Liver (tissue), 9 donors: ENCODE results near the gene SLC31A1. TPM values are rescaled to one million over a fixed set of nuclear protein-coding genes. Genes with fewer than 3 reads are reported as not detected.

Experiments used
- DNase-seq: peaks from one replicate; pipeline ENCODE4 v3.0.0-alpha.2; 2017; ENCODE audit warnings: low spot score
- H3K27ac ChIP-seq, 2 donors: one replicate each; pipeline ENCODE4 v1.7.0; 2013; ENCODE audit warnings: inconsistent platforms in 2 of 2, low read length in 2 of 2, control low read depth in 1 of 2, low read depth in 1 of 2, mild to moderate bottlenecking in 1 of 2
- H3K27me3 ChIP-seq, 4 donors: one replicate each; pipeline versions ENCODE4 v1.6.1 to v1.7.0; 2013; ENCODE audit warnings: low read length in 3 of 4, inconsistent platforms in 1 of 4, mild to moderate bottlenecking in 1 of 4, moderate library complexity in 1 of 4; ENCODE audit not compliant: control insufficient read depth in 4 of 4, insufficient read depth in 4 of 4
- H3K36me3 ChIP-seq, 4 donors: one replicate each; pipeline versions ENCODE4 v1.6.1 to v1.7.0; 2013; ENCODE audit warnings: low read length in 3 of 4, mild to moderate bottlenecking in 3 of 4, low read depth in 1 of 4, moderate library complexity in 1 of 4; ENCODE audit not compliant: control insufficient read depth in 4 of 4, insufficient read depth in 3 of 4
- H3K4me1 ChIP-seq, 4 donors: one replicate each; pipeline versions ENCODE4 v1.6.1 to v1.7.0; 2013; ENCODE audit warnings: low read length in 3 of 4, mild to moderate bottlenecking in 3 of 4, moderate library complexity in 1 of 4; ENCODE audit not compliant: control insufficient read depth in 4 of 4, insufficient read depth in 4 of 4
- H3K4me3 ChIP-seq, 3 donors: one replicate each; pipeline versions ENCODE4 v1.6.1 to v1.7.0; 2013; ENCODE audit warnings: low read length in 3 of 3, control low read depth in 1 of 3, low read depth in 1 of 3, mild to moderate bottlenecking in 1 of 3
- H3K9ac ChIP-seq, 2 donors: one replicate each; pipeline ENCODE4 v1.7.0; 2013; ENCODE audit warnings: low read length in 2 of 2, mild to moderate bottlenecking in 2 of 2, moderate library complexity in 2 of 2, control low read depth in 1 of 2, low read depth in 1 of 2
- H3K9me3 ChIP-seq, 4 donors: one replicate each; pipeline versions ENCODE4 v1.6.1 to v1.7.0; 2013; ENCODE audit warnings: low read length in 3 of 4; ENCODE audit not compliant: control insufficient read depth in 4 of 4
- ATF3 ChIP-seq: IDR thresholded peaks from 2 replicates; pipeline ENCODE4 v1.6.1; 2016; ENCODE audit warnings: antibody characterized with exemption
- FOXA1 ChIP-seq: IDR thresholded peaks from 2 replicates; pipeline ENCODE4 v1.6.1; 2016; ENCODE audit warnings: antibody characterized with exemption
- GABPA ChIP-seq, 2 donors: IDR thresholded peaks in 1 of 2; conservative IDR thresholded peaks in 1 of 2; 2 replicates each; pipeline ENCODE4 v1.6.1; 2016; ENCODE audit warnings: antibody characterized with exemption in 2 of 2, mild to moderate bottlenecking in 1 of 2, moderate library complexity in 1 of 2
- HNF4G ChIP-seq: IDR thresholded peaks from 2 replicates; pipeline ENCODE4 v1.6.1; 2016; ENCODE audit warnings: antibody characterized with exemption
- JUND ChIP-seq, 2 donors: IDR thresholded peaks; 2 replicates each; pipeline ENCODE4 v1.6.1; 2016; ENCODE audit warnings: antibody characterized with exemption in 2 of 2
- MAX ChIP-seq: IDR thresholded peaks from 2 replicates; pipeline ENCODE4 v1.6.1; 2016; ENCODE audit warnings: antibody characterized with exemption
- RAD21 ChIP-seq, 2 donors: IDR thresholded peaks; 2 replicates each; pipeline ENCODE4 v1.6.1; 2016; ENCODE audit warnings: antibody characterized with exemption in 2 of 2, mild to moderate bottlenecking in 2 of 2
- REST ChIP-seq: IDR thresholded peaks from 2 replicates; pipeline ENCODE4 v1.6.1; 2016; ENCODE audit warnings: antibody characterized with exemption, mild to moderate bottlenecking
- RXRA ChIP-seq, 2 donors: IDR thresholded peaks; 2 replicates each; pipeline ENCODE4 v1.6.1; 2017 to 2018; ENCODE audit warnings: antibody characterized with exemption in 2 of 2, mild to moderate bottlenecking in 1 of 2
- TAF1 ChIP-seq: conservative IDR thresholded peaks from 2 replicates; pipeline ENCODE4 v1.6.1; 2016; ENCODE audit warnings: antibody characterized with exemption, mild to moderate bottlenecking
- WGBS: extraction: QIAGEN DNeasy Blood & Tissue Kit; methylation state at CpG from one replicate; pipeline ENCODE4 v1.1.7; 2013; 5-methylcytosine and 5-hydroxymethylcytosine counted together
- polyA plus RNA-seq, 2 donors: library from polyadenylated mRNA; stranded (reverse) in 1 of 2; unstranded in 1 of 2; fragments of 200-250 nt in 1 of 2; fragments of >200 nt in 1 of 2; fragmentation: Nextera tagmentation in 1 of 2; extraction: Ambion mirVana in 1 of 2; gene quantifications; one replicate each; pipeline versions ENCODE4 v1.2.1 to v1.2.3, GENCODE V29; 2013 to 2015
- total RNA-seq, 2 donors: library from RNA; depleted of rRNA; stranded (reverse); fragments of >200 nt; gene quantifications; one replicate each; pipeline ENCODE4 v1.2.3, GENCODE V29; 2014
- TF ChIP-seq, protein P1 (sequence below): fragments of 150-350 bp; IDR thresholded peaks from 2 replicates; pipeline ENCODE4 v1.5.1; 2017; ENCODE audit warnings: improper control_type of control experiment, low read depth, low read length; ENCODE audit not compliant: missing input control
- donor health status: healthy.
- donor health status: healthy.
- donor health status: healthy.
- donor health status: healthy.
- donor health status: healthy.

Gene SLC31A1
- total and polyA plus RNA-seq, 4 donors: 26.6 to 96.2 (median 44.9) TPM

- 97% methylated on average over 2 of the region's 2 CpGs for WGBS
- Histone ChIP-seq H3K27ac (no peak overlapping the region), H3K9ac (no peak overlapping the region), H3K36me3 (peaks cover 0 to 2% (median 0%) of the 10 kb centered on the region in 4 donors), H3K27me3 (no peaks in the 10 kb centered on the region), H3K9me3 (no peaks in the 10 kb centered on the region), H3K4me1 (peaks cover 2 to 5% (median 4%) of the 10 kb centered on the region in 4 donors), H3K4me3 (no peak overlapping the region)
- no peak for DNase-seq
- TF ChIP-seq RXRA (IDR thresholded peaks at IDR 0.05): no peak
- no peak for TF ChIP-seq REST
- no peak for TF ChIP-seq FOXA1
- TF ChIP-seq GABPA (IDR thresholded peaks at IDR 0.05 in 1 of 2, conservative IDR thresholded peaks at IDR 0.05 in 1 of 2): no peak
- TF ChIP-seq HNF4G: no peak
Observed at GRCh38 chr9:113244556-113244955, 23.2 kb downstream of the SLC31A1 start.

DNA sequence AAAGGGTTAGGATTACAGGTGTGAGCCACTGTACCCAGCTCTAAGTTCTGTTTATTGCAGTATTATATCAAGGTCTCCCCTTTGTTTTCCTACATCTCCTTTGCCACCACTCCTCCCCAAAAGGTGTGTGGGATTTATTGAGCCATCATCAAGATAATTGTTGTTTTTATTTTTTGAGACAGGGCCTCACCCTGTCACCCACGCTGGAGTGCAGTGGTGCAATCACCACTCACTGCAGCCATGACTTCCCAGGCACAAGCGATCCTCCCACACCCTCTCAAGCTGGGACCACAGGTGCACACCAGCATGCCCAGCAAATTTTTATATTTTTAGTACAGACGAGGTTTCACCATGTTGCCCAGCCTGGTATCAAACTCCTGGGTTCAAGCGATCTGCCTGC, 24.6 kb downstream of the SLC31A1 start:
- Histone ChIP-seq H3K4me1 (peaks cover 0 to 5% (median 0%) of the 10 kb centered on the region in 4 donors), H3K27ac (no peak overlapping the region), H3K9ac (no peak overlapping the region), H3K9me3 (no peaks in the 10 kb centered on the region), H3K36me3 (peaks cover 0 to 2% (median 0%) of the 10 kb centered on the region in 4 donors), H3K4me3 (no peak overlapping the region), H3K27me3 (no peaks in the 10 kb centered on the region)
- WGBS: 87% methylated on average over 4 of the region's 4 CpGs
- TF ChIP-seq TAF1 (no peak), MAX (no peak), ATF3 (no peak), JUND (IDR thresholded peaks at IDR 0.05) (no peak), RAD21 (IDR thresholded peaks at IDR 0.05) (no peak), GABPA (IDR thresholded peaks at IDR 0.05 in 1 of 2, conservative IDR thresholded peaks at IDR 0.05 in 1 of 2) (no peak), REST (no peak)
- TF ChIP-seq, protein P1, sequence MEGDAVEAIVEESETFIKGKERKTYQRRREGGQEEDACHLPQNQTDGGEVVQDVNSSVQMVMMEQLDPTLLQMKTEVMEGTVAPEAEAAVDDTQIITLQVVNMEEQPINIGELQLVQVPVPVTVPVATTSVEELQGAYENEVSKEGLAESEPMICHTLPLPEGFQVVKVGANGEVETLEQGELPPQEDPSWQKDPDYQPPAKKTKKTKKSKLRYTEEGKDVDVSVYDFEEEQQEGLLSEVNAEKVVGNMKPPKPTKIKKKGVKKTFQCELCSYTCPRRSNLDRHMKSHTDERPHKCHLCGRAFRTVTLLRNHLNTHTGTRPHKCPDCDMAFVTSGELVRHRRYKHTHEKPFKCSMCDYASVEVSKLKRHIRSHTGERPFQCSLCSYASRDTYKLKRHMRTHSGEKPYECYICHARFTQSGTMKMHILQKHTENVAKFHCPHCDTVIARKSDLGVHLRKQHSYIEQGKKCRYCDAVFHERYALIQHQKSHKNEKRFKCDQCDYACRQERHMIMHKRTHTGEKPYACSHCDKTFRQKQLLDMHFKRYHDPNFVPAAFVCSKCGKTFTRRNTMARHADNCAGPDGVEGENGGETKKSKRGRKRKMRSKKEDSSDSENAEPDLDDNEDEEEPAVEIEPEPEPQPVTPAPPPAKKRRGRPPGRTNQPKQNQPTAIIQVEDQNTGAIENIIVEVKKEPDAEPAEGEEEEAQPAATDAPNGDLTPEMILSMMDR: no peak
- no peak for DNase-seq
